Adrenal gland (tissue), 12 donors: ENCODE measurements around the gene ZNF17. TPM values are rescaled to one million over a fixed set of nuclear protein-coding genes. Genes with fewer than 3 reads are reported as not detected.

Experiments
- DNase-seq, 7 donors: peaks; one replicate each; pipeline ENCODE4 v3.0.0-alpha.2; 2019 to 2020
- H3K27ac ChIP-seq, 5 donors: fragments of 200-600 bp; sonication (generic) in 4 of 5; 1 replicate in 3 of 5; 2 replicates in 2 of 5; pipeline versions ENCODE4 v1.5.1 to v1.8.0; 2016 to 2020; ENCODE audit warnings: mild to moderate bottlenecking in 1 of 5
- H3K27me3 ChIP-seq: fragments of 200-600 bp; 2 replicates; pipeline ENCODE4 v1.8.0; 2021
- H3K36me3 ChIP-seq, 2 donors: fragments of 200-600 bp; replicated peaks in 1 of 2; 1 replicate in 1 of 2; 2 replicates in 1 of 2; pipeline versions ENCODE4 v1.5.1 to v1.8.0; 2018 to 2022
- H3K4me1 ChIP-seq, 2 donors: fragments of 200-600 bp; replicated peaks in 1 of 2; 1 replicate in 1 of 2; 2 replicates in 1 of 2; pipeline versions ENCODE4 v1.5.1 to v1.8.0; 2018 to 2021
- H3K4me3 ChIP-seq, 4 donors: fragments of 200-600 bp; sonication (generic) in 3 of 4; one replicate each; pipeline ENCODE4 v1.5.1; 2016 to 2018
- H3K9me3 ChIP-seq, 3 donors: fragments of 200-600 bp; sonication (generic) in 1 of 3; replicated peaks in 1 of 3; 1 replicate in 2 of 3; 2 replicates in 1 of 3; pipeline versions ENCODE4 v1.5.1 to v1.8.0; 2016 to 2021
- CTCF ChIP-seq, 6 experiments: fragments of 450-650 bp in 4 of 6; fragments of 200-600 bp in 2 of 6; sonication (generic) in 1 of 6; IDR thresholded peaks; 1 replicate in 5 of 6; 2 replicates in 1 of 6; pipeline versions ENCODE4 v1.5.1 to v1.8.0; 2016 to 2021; ENCODE audit warnings: antibody characterized with exemption in 6 of 6, mild to moderate bottlenecking in 2 of 6, moderate library complexity in 1 of 6
- POLR2A ChIP-seq, 2 donors: fragments of 450-650 bp; IDR thresholded peaks; one replicate each; pipeline ENCODE4 v1.6.1; 2017; ENCODE audit warnings: antibody characterized with exemption in 2 of 2, mild to moderate bottlenecking in 2 of 2, moderate library complexity in 1 of 2
- WGBS, 4 donors: extraction: QIAGEN DNeasy Blood & Tissue Kit in 2 of 4; methylation state at CpG; one replicate each; pipeline versions ENCODE4 v1.1.5 to v1.1.7; 2013 to 2017; 5-methylcytosine and 5-hydroxymethylcytosine counted together
- intact Hi-C, 2 donors: fragments of 100-400 bp; cut with DNase I; formaldehyde crosslinking; loops; one replicate each; pipeline versions ENCODE4 v1.14.1 to v1.15.0; 2022 to 2023
- polyA plus RNA-seq, 3 donors: library from polyadenylated mRNA; stranded (reverse); fragments of 200-250 nt in 2 of 3; fragments of 350-450 nt in 1 of 3; fragmentation: Illumina TruSeq in 1 of 3; extraction: RNeasy Lipid Tissue Mini Kit (QIAGEN cat#74804) in 1 of 3; gene quantifications; one replicate each; pipeline ENCODE4 v1.2.3, GENCODE V29; 2013 to 2014
- total RNA-seq, 9 donors: library from RNA; depleted of rRNA in 4 of 9; stranded (reverse); fragments of >200 nt in 4 of 9; fragments of 120-200 nt in 1 of 9; fragmentation: NEBNext Ultra II Directional in 1 of 9; extraction: Animal tissue kit (Norgen Biotek cat#: 25700) in 1 of 9; gene quantifications; one replicate each; pipeline versions ENCODE4 v1.1.0 to v1.2.4, GENCODE V29; 2013 to 2023
- donor health status: healthy with polysubstance abuse.
- donor health status: Bipolar disorder and iron deficiency.
- donor health status: DM: yes; HTN: yes; CAD: no.
- donor health status: DM: no; HTN: no; CAD: no.
- donor health status: DM: no; HTN: no; CAD: no.
- donor health status: DM: yes; HTN: yes; CAD: no.

Gene ZNF17
- total and polyA plus RNA-seq, 12 donors: 2.8 to 16.5 (median 9.2) TPM

GRCh38 chr19:57435062-57435978, 24.4 kb downstream of the ZNF17 start, which contains the start of gene ZNF749:
ZNF749 (plus strand) TSS chr19:57435325; CDS start chr19:57435579, 254 bp downstream.
- H3K27ac ChIP-seq: peak within 1 kb of the TSS in 3 of 5 donors; percentile 48 to 75 (median 48)
- peak within 1 kb of the TSS; percentile 73 to 99 (median 81) for H3K4me3 ChIP-seq
- 0 to 2% (median 1%) methylated on average over 24 to 61 of the region's 61 CpGs for WGBS, 4 donors
- intact Hi-C loops: no loop called here
- TF ChIP-seq POLR2A (IDR thresholded peaks at IDR 0.05) (peak in 1 of 2 donors; percentile 12), CTCF (IDR thresholded peaks at IDR 0.05) (no peak)
- H3K36me3 ChIP-seq: peaks cover 0 to 5% of the 10 kb centered on the region in 2 donors
- DNase-seq: peak; percentile 98 to 100 (median 99)
- no peaks in the 10 kb centered on the region for H3K9me3 ChIP-seq
- no peaks in the 10 kb centered on the region for H3K27me3 ChIP-seq
- peaks cover 11 to 17% of the 10 kb centered on the region in 2 donors for H3K4me1 ChIP-seq

DNA sequence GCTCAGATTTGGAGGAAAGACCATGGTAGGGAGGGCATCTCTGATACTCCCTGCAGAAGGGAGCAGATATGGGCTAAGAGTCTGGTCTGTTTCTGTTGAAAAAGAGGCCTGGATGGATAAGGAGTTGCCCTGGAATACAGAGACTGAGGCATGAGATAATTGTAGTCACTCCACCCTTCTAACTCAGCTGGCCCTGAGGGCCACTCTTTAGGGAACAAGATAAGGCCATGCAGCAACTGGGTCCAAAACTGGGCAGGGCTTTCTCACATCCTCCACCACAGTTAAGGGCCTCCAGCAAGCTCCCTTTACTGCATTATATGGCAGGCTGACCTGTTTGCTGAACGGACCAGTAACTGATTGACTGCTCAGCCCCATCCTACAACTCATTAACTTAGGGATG, 25.5 kb downstream of the ZNF17 start:
- Histone ChIP-seq H3K4me1 (peaks cover 11 to 17% of the 10 kb centered on the region in 2 donors), H3K36me3 (peaks cover 0 to 5% of the 10 kb centered on the region in 2 donors), H3K4me3 (no peak overlapping the region), H3K27ac (no peak overlapping the region), H3K27me3 (no peaks in the 10 kb centered on the region), H3K9me3 (no peaks in the 10 kb centered on the region)
- intact Hi-C loops: no loop called here
- DNase-seq: no peak
- 80 to 100% (median 94%) methylated on average over 1 of the region's 1 CpG for WGBS, 4 donors
- TF ChIP-seq CTCF (IDR thresholded peaks at IDR 0.05) (no peak), POLR2A (IDR thresholded peaks at IDR 0.05) (no peak)

DNA sequence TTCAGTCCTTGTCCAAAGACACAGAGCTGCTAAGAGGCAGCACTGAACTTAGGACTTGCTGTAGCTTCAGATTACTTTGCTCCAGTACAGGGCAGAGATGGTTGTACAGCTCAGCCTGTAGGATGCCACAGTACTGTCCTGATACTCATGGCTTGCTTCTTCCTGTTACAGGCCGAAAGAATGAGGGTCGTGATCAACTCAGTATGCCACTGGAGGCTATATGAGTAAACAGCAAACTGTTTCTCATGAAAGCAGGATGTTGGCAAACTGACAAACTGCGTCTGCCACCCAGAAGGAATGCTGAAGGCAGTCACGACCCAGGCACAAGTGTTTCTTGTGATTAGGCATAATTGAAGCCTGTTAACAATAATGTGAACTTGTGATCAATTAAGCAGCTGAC, 27.0 kb downstream of the ZNF17 start:
- intact Hi-C loops: no loop called here
- no peak for DNase-seq
- peaks cover 11 to 17% of the 10 kb centered on the region in 2 donors for H3K4me1 ChIP-seq
- no peak overlapping the region for H3K27ac ChIP-seq
- no peak for TF ChIP-seq POLR2A (IDR thresholded peaks at IDR 0.05)
- no peaks in the 10 kb centered on the region for H3K27me3 ChIP-seq
- peaks cover 0 to 5% of the 10 kb centered on the region in 2 donors for H3K36me3 ChIP-seq
- no peak overlapping the region for H3K4me3 ChIP-seq
- 73 to 91% (median 79%) methylated on average over 4 of the region's 4 CpGs for WGBS, 4 donors
- no peaks in the 10 kb centered on the region for H3K9me3 ChIP-seq

- peaks cover 0 to 6% (median 0%) of the 10 kb centered on the region in 3 donors for H3K9me3 ChIP-seq
- intact Hi-C loops: no loop called here
These were observed 28.0 kb downstream of the ZNF17 start for GRCh38 chr19:57438925-57439324.

More at GRCh38 chr19:57438925-57439324, 28.0 kb downstream of the ZNF17 start:
- DNase-seq: no peak
- peaks cover 11 to 17% of the 10 kb centered on the region in 2 donors for H3K4me1 ChIP-seq
- TF ChIP-seq POLR2A (IDR thresholded peaks at IDR 0.05) (no peak), CTCF (IDR thresholded peaks at IDR 0.05) (no peak)
- peaks cover 0 to 5% of the 10 kb centered on the region in 2 donors for H3K36me3 ChIP-seq
- H3K27me3 ChIP-seq: no peaks in the 10 kb centered on the region
- no peak overlapping the region for H3K4me3 ChIP-seq
- 83 to 96% (median 88%) methylated on average over 9 of the region's 9 CpGs for WGBS, 4 donors
- H3K27ac ChIP-seq: no peak overlapping the region
